ENCODE measurements around the gene MAGI1. TPM values are rescaled to one million over a fixed set of nuclear protein-coding genes. Genes with fewer than 3 reads are reported as not detected.

The MAGI1 gene
- total RNA-seq, 1 experiment from 2014 or later = 38.6 TPM

GRCh38 chr3:65564483-65564882, 474.2 kb downstream of the MAGI1 start:
- Histone ChIP-seq H3K4me1 (ENCODE audit: control insufficient read depth in 1 of 2, insufficient read depth in 2 of 2, low read length in 2 of 2) (peaks cover 0 to 7% of the 10 kb centered on the region in 2 experiments; a peak in 1 of 4 replicates), H3K4me2 (ENCODE audit: low read length) (no peak overlapping the region), H3K36me3 (ENCODE audit: control insufficient read depth in 1 of 2, insufficient read depth in 2 of 2, low read length in 2 of 2) (no peaks in the 10 kb centered on the region), H3K27me3 (ENCODE audit: insufficient read depth, low read length) (no peaks in the 10 kb centered on the region), H3K9me2 (ENCODE audit: insufficient read depth) (no peaks in the 10 kb centered on the region), H3K9me3 (ENCODE audit: control insufficient read depth in 1 of 2, insufficient read depth in 1 of 2, low read depth in 1 of 2, low read length in 2 of 2) (no peaks in the 10 kb centered on the region), H3K4me3 (replicated peaks in 1 of 2; ENCODE audit: low read depth in 1 of 2, low read length in 2 of 2) (no peak overlapping the region), H3K9ac (ENCODE audit: low read length) (no peak overlapping the region), H3K79me2 (ENCODE audit: insufficient read depth, low read length) (no peaks in the 10 kb centered on the region), H2AFZ (ENCODE audit: low read depth, low read length, poor library complexity, severe bottlenecking) (no peak overlapping the region), H3K27ac (ENCODE audit: low read depth, low read length) (no peak overlapping the region), H4K20me1 (ENCODE audit: insufficient read depth) (no peaks in the 10 kb centered on the region)
- no TSS peak for BruUV-seq (replicated peaks)
- POLR2A ChIA-PET = no interaction called here
- ATAC-seq (no peak), DNase-seq (ENCODE audit: low read depth, low spot score) (no peak)
- RAD21 ChIA-PET (ENCODE audit: low non-redundant PET in 1 of 2, low total read pairs in 2 of 2, uncharacterized antibody in 2 of 2, unreplicated experiment in 2 of 2) = no interaction called here
- TF ChIP-seq YY1 (IDR thresholded peaks at IDR 0.05; ENCODE audit: extremely low read depth, insufficient replicate concordance, low read depth, low read length) (no peak), CBX3 (IDR thresholded peaks at IDR 0.05; ENCODE audit: low read depth) (no peak), SP1 (IDR thresholded peaks at IDR 0.05; ENCODE audit: low read depth) (no peak), SRF (IDR thresholded peaks at IDR 0.05; ENCODE audit: low read depth) (no peak), REST (IDR thresholded peaks at IDR 0.05; ENCODE audit: low read depth) (no peak), CEBPB (IDR thresholded peaks at IDR 0.05; ENCODE audit: low read depth) (no peak), TCF7L2 (IDR thresholded peaks at IDR 0.05; ENCODE audit: borderline replicate concordance, extremely low read depth, insufficient read depth, insufficient read length) (no peak), EGR1 (IDR thresholded peaks at IDR 0.05; ENCODE audit: low read depth) (no peak), ZFX (IDR thresholded peaks at IDR 0.05) (no peak), MAX (IDR thresholded peaks at IDR 0.05) (no peak), CTCF (IDR thresholded peaks at IDR 0.05 in 2 of 3, conservative IDR thresholded peaks at IDR 0.05 in 1 of 3; ENCODE audit: borderline replicate concordance in 1 of 3, insufficient read depth in 1 of 3, low read depth in 2 of 3, low read length in 2 of 3) (no peak), JUND (IDR thresholded peaks at IDR 0.05) (no peak), ZNF274 (IDR thresholded peaks at IDR 0.05; ENCODE audit: low read depth, low read length) (no peak), ELF1 (IDR thresholded peaks at IDR 0.05; ENCODE audit: borderline replicate concordance, low read depth) (no peak), EZH2 (IDR thresholded peaks at IDR 0.05) (no peak), RAD21 (IDR thresholded peaks at IDR 0.05; ENCODE audit: low read depth) (no peak), FOSL1 (IDR thresholded peaks at IDR 0.05; ENCODE audit: low read depth) (no peak)
- CTCF ChIA-PET = no interaction called here
- intact Hi-C loops (cut with micrococcal nuclease) = no loop called here
